Measurements from ENCODE around the gene TNFRSF8. TPM values are rescaled to one million over a fixed set of nuclear protein-coding genes. Genes with fewer than 3 reads are reported as not detected.

TNFRSF8 gene
- total and polyA plus RNA-seq, 5 experiments from 2014 or later: not detected

- no peaks in the 10 kb centered on the region for H3K36me3 Mint-ChIP-seq
- H3K9me3 Mint-ChIP-seq: no peaks in the 10 kb centered on the region
- no peak for DNase-seq
- H3K4me1 Mint-ChIP-seq: peaks cover 0 to 7% (median 3%) of the 10 kb centered on the region in 4 donors
- H3K27me3 Mint-ChIP-seq: peaks cover 5 to 20% (median 11%) of the 10 kb centered on the region in 5 donors
- no peak overlapping the region for H3K4me3 Mint-ChIP-seq
- ATAC-seq: no peak
- H3K27ac Mint-ChIP-seq: no peak overlapping the region
- POLR2A ChIA-PET: no interaction called here
These were observed 10.7 kb downstream of the TNFRSF8 start for GRCh38 chr1:12073796-12074195.

GRCh38 chr1:12075195-12076114 is 12.4 kb downstream of the TNFRSF8 start:
- H3K36me3 Mint-ChIP-seq: no peaks in the 10 kb centered on the region
- ATAC-seq (no peak), DNase-seq (no peak)
- no peaks in the 10 kb centered on the region for H3K9me3 Mint-ChIP-seq
- POLR2A ChIA-PET: no interaction called here
- peaks cover 0 to 3% (median under 1%) of the 10 kb centered on the region in 4 donors for H3K4me1 Mint-ChIP-seq
- H3K27me3 Mint-ChIP-seq: peaks cover 0 to 7% (median 2%) of the 10 kb centered on the region in 5 donors
- peak overlapping the region in 1 of 10 donors; percentile 38 for H3K27ac Mint-ChIP-seq
- H3K4me3 Mint-ChIP-seq: no peak overlapping the region

GRCh38 chr1:12076425-12077005 is 13.4 kb downstream of the TNFRSF8 start:
- H3K4me3 Mint-ChIP-seq: no peak overlapping the region
- peaks cover under 1 to 4% (median 2%) of the 10 kb centered on the region in 4 donors for H3K4me1 Mint-ChIP-seq
- no peak for ATAC-seq
- no peak for DNase-seq
- peaks cover 0 to 3% (median 2%) of the 10 kb centered on the region in 5 donors for H3K27me3 Mint-ChIP-seq
- peaks cover 0 to under 1% (median 0%) of the 10 kb centered on the region in 9 donors for H3K9me3 Mint-ChIP-seq
- POLR2A ChIA-PET: no interaction called here
- H3K27ac Mint-ChIP-seq: no peak overlapping the region
- no peaks in the 10 kb centered on the region for H3K36me3 Mint-ChIP-seq

- no peak for ATAC-seq
- H3K27ac Mint-ChIP-seq: no peak overlapping the region
- peaks cover 0 to 3% (median 0%) of the 10 kb centered on the region in 5 donors for H3K27me3 Mint-ChIP-seq
- H3K36me3 Mint-ChIP-seq: peaks cover 0 to 9% (median 2%) of the 10 kb centered on the region in 3 donors
- no peak overlapping the region for H3K4me3 Mint-ChIP-seq
- H3K4me1 Mint-ChIP-seq: peaks cover 7 to 16% (median 11%) of the 10 kb centered on the region in 4 donors
- H3K9me3 Mint-ChIP-seq: peaks cover 0 to 19% (median 11%) of the 10 kb centered on the region in 9 donors
- POLR2A ChIA-PET: interaction anchor here (0.7 kb wide), 1 partner anchor 39 kb away, joined by 3 read pairs; no protein-coding TSS in a partner anchor
- DNase-seq: no peak
These were observed 15.5 kb downstream of the TNFRSF8 start for GRCh38 chr1:12078575-12078937.

- peaks cover 7 to 16% (median 11%) of the 10 kb centered on the region in 4 donors for H3K4me1 Mint-ChIP-seq
- no peak for ATAC-seq
- H3K27ac Mint-ChIP-seq: peak overlapping the region in 3 of 10 donors; percentile 60 to 88 (median 79)
These were observed 16.1 kb downstream of the TNFRSF8 start for GRCh38 chr1:12078938-12079861.

GRCh38 chr1:12080156-12080555 is 17.1 kb downstream of the TNFRSF8 start:
- H3K27me3 Mint-ChIP-seq: peaks cover 0 to 3% (median 0%) of the 10 kb centered on the region in 5 donors
- H3K36me3 Mint-ChIP-seq: peaks cover 0 to 15% (median 2%) of the 10 kb centered on the region in 3 donors
- DNase-seq: no peak
- H3K4me1 Mint-ChIP-seq: peaks cover 7 to 16% (median 11%) of the 10 kb centered on the region in 4 donors
- H3K4me3 Mint-ChIP-seq: no peak overlapping the region
- peaks cover 0 to 28% (median 12%) of the 10 kb centered on the region in 9 donors for H3K9me3 Mint-ChIP-seq
- POLR2A ChIA-PET: no interaction called here
- no peak for ATAC-seq
- H3K27ac Mint-ChIP-seq: peak overlapping the region in 1 of 10 donors; percentile 52

More at GRCh38 chr1:12078938-12079861, 16.1 kb downstream of the TNFRSF8 start:
- POLR2A ChIA-PET: interaction anchor here (0.7 kb wide), 2 partner anchors 31 to 40 kb away, joined by 3 to 4 read pairs; no protein-coding TSS in a partner anchor
- H3K4me3 Mint-ChIP-seq: no peak overlapping the region
- peaks cover 0 to 3% (median 0%) of the 10 kb centered on the region in 5 donors for H3K27me3 Mint-ChIP-seq
- peaks cover 0 to 15% (median 2%) of the 10 kb centered on the region in 3 donors for H3K36me3 Mint-ChIP-seq
- DNase-seq: peak in 1 of 10 donors; percentile 19
- peaks cover 0 to 26% (median 12%) of the 10 kb centered on the region in 9 donors for H3K9me3 Mint-ChIP-seq

- peak overlapping the region in 1 of 10 donors; percentile 4 for H3K27ac Mint-ChIP-seq
- peaks cover 7 to 16% (median 11%) of the 10 kb centered on the region in 4 donors for H3K4me1 Mint-ChIP-seq
- POLR2A ChIA-PET: no interaction called here
- peak overlapping the region in 1 of 10 donors; percentile 20 for H3K4me3 Mint-ChIP-seq
- ATAC-seq (no peak), DNase-seq (no peak)
- H3K9me3 Mint-ChIP-seq: peaks cover 0 to 28% (median 12%) of the 10 kb centered on the region in 9 donors
- peaks cover 0 to 15% (median 2%) of the 10 kb centered on the region in 3 donors for H3K36me3 Mint-ChIP-seq
- H3K27me3 Mint-ChIP-seq: peaks cover 0 to 3% (median 0%) of the 10 kb centered on the region in 5 donors
These were observed 17.9 kb downstream of the TNFRSF8 start for GRCh38 chr1:12080773-12081556.

- H3K4me1 Mint-ChIP-seq: peaks cover 9 to 20% (median 16%) of the 10 kb centered on the region in 4 donors
- no peak for DNase-seq
These were observed 18.7 kb downstream of the TNFRSF8 start for GRCh38 chr1:12081648-12082396.

GRCh38 chr1:12082988-12083387 is 19.9 kb downstream of the TNFRSF8 start:
- POLR2A ChIA-PET: no interaction called here
- Mint-ChIP-seq H3K27me3 (peaks cover 0 to 1% (median 0%) of the 10 kb centered on the region in 5 donors), H3K9me3 (peaks cover 0 to 28% (median 16%) of the 10 kb centered on the region in 9 donors), H3K4me1 (peaks cover 16 to 29% (median 25%) of the 10 kb centered on the region in 4 donors), H3K4me3 (no peak overlapping the region), H3K36me3 (peaks cover 0 to 15% (median 2%) of the 10 kb centered on the region in 3 donors), H3K27ac (peak overlapping the region in 2 of 10 donors; percentile 30 to 40)
- no peak for ATAC-seq
- DNase-seq: no peak

More at GRCh38 chr1:12081648-12082396, 18.7 kb downstream of the TNFRSF8 start:
- ATAC-seq: no peak
- peaks cover 0 to 3% (median 0%) of the 10 kb centered on the region in 5 donors for H3K27me3 Mint-ChIP-seq
- H3K27ac Mint-ChIP-seq: peak overlapping the region in 4 of 10 donors; percentile 30 to 88 (median 38)
- H3K9me3 Mint-ChIP-seq: peaks cover 0 to 28% (median 16%) of the 10 kb centered on the region in 9 donors
- H3K36me3 Mint-ChIP-seq: peaks cover 0 to 15% (median 2%) of the 10 kb centered on the region in 3 donors
- POLR2A ChIA-PET: no interaction called here
- H3K4me3 Mint-ChIP-seq: peak overlapping the region in 3 of 10 donors; percentile 28 to 52 (median 36)

- POLR2A ChIA-PET: no interaction called here
- DNase-seq (no peak), ATAC-seq (no peak)
- Mint-ChIP-seq H3K27ac (peak overlapping the region in 2 of 10 donors; percentile 27 to 39), H3K36me3 (peaks cover 0 to 15% (median 2%) of the 10 kb centered on the region in 3 donors), H3K27me3 (no peaks in the 10 kb centered on the region), H3K9me3 (peaks cover 0 to 28% (median 16%) of the 10 kb centered on the region in 9 donors), H3K4me3 (no peak overlapping the region), H3K4me1 (peaks cover 22 to 37% (median 33%) of the 10 kb centered on the region in 4 donors)
These were observed 20.7 kb downstream of the TNFRSF8 start for GRCh38 chr1:12083766-12084165.

Measured in naive thymus-derived CD8-positive, alpha-beta T cell (primary cell).